Cortex of kidney (tissue), 1 donor: ENCODE measurements around the gene TM6SF1.
"Not testable (repeated sequence)": the region's sequence is repeated elsewhere in the genome, so short reads cannot be mapped to it uniquely, and the experiment has no call there.

Source experiments
- DNase-seq: peaks from one replicate; lab custom pipeline; 2025; lab: John Stamatoyannopoulos, UW

The TM6SF1 gene

DNA sequence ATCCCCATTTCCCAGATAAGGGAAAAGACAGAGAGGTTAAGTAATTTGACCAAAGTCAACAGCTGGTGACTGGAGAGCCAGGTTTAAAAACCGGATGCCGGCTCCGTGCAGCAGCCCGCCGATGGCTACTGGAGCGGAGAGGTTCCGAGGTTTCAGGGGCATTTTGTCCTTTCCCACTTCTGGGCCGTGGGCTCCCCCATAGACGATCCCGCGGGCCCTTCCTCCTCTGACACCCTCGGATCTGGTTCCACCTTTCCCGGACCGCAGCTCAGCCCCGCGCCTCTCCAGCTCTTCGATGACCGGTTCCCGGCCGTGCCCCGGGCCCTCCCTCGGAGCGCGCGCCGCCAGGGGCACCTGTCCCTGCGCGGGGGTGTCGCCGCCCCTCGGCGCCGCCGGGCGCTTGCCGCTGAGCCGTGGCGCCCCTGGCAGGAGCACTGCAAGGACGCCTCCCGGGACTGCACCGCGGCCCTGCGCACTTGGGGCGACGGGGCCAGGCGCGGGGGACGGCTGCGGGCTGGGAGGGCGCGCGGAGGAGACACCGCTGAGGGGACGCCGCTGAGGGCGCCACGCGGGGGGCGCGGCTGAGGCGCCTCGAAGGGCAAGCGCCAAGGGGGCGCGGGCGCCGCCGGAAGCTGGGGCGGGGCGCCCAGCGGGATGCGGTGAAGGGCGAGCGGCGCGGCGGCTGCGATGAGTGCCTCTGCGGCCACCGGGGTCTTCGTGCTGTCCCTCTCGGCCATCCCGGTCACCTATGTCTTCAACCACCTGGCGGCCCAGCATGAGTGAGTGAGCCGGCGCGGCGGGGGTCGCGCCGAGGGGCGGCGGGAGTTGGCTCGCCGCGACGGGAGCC, at the start of gene TM6SF1:
TM6SF1 (plus strand) TSS at position 652 of the 847 bp plus-strand sequence; CDS start at position 688, 36 bp downstream.
- no peak for DNase-seq

DNA sequence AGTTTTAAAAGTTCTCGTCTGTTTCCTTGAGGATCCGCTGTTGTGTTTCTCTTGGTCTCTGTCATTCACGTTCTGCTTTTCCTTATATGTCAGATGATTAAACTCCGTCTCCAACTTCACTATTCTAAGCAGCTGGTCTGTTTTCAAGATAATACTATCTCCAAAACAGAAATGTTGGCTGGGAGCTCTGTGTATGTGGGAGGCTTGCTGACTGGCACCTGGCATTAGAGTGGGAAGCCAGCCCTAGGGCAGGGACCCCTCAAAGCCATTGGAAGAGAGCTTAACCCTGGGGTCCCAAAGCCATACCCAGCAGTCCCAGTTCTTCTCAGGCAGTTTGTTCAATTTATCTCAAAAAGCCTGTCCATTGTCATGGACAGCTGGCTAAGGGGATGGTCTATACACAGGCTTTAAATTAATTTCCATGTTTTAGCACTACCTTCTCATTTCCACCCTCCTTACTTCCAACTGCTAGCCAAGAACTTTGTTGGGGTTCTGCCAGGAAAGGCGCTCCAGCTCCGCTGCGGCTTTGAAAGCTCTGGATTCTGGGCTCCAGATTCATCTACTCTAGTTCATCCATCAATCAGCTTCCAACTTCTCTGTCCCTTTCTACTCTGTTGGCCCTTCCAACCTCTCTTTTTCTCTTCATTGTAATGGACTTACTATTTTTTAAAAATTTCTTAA, 49.6 kb upstream of the TM6SF1 start:
- no peak for DNase-seq

DNA sequence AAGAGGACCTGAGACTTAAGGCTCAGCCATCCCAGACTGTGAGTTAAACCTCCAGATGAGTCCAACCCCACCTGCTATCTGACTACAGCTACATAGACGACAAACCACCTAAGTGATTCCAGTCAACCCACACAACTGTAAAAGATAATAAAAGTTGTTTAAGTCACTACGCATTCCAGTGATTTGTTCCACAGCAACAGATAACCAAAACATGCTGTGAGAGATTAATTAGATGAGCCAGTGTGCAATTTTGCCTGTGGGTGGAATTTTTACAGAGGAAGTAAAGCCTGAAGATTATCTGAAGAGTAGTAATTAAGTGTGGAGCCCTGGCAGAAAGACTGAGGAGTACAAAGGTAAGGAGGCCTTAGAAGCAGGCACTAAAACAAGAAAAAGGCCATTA, 45.8 kb upstream of the TM6SF1 start:
- DNase-seq: no peak

- no peak for DNase-seq
These were observed 44.7 kb upstream of the TM6SF1 start for GRCh38 chr15:83062768-83063180.

GRCh38 chr15:83063551-83063950, 43.9 kb upstream of the TM6SF1 start:
- no peak for DNase-seq

- no peak for DNase-seq
These were observed 42.6 kb upstream of the TM6SF1 start for GRCh38 chr15:83064859-83065258.

DNA sequence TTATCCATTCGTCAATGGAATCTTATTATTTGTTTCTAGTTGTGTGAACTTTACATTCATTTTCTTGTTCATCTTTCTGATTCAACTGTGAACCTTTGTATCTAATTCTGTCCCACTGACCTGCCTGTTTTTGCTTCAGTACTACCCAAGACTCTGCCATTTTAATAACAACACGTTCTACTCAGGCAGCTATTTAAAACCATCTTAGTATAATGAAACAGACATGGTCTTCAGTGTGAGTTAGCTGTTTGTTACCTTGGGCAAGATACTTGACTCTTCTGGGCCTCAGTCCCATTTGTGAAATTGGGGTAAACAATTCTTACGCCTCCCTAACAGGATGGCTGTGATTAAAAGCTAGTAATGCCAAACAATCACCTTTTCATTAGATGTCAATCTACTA, 42.0 kb upstream of the TM6SF1 start:
- DNase-seq: no peak

DNA sequence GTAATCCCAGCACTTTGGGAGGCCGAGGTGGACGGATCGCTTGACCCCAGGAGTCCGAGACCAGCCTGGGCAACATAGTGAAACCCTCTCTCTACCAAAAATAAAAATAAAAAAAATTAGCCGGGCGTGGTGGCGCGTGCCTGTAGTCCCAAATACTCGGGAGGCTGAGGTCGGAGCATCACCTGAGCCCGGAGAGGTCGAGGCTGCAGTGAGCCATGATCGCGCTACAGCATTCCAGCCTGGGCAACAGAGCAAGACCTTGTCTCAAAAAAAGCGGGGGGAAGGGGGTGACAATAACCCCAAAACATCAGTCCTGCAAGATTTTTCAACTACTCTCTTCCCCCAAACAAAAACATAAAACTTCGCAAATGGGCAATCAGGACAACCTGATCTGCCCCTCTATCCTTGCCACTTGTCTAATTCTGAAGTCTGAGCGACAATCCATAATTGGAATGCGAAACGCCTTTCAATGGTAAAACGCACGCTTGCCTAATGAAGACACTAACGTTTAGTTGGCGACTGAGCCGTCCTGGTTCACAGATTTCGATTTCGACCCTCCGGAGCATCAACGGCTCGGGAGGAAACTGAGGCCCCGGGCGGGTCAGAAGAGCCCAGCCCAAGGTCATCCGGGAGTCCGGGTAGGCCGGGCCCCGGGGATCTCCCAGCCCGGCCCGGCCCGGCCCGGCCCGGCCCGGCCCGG, 41.3 kb upstream of the TM6SF1 start:
- DNase-seq: no peak

DNA sequence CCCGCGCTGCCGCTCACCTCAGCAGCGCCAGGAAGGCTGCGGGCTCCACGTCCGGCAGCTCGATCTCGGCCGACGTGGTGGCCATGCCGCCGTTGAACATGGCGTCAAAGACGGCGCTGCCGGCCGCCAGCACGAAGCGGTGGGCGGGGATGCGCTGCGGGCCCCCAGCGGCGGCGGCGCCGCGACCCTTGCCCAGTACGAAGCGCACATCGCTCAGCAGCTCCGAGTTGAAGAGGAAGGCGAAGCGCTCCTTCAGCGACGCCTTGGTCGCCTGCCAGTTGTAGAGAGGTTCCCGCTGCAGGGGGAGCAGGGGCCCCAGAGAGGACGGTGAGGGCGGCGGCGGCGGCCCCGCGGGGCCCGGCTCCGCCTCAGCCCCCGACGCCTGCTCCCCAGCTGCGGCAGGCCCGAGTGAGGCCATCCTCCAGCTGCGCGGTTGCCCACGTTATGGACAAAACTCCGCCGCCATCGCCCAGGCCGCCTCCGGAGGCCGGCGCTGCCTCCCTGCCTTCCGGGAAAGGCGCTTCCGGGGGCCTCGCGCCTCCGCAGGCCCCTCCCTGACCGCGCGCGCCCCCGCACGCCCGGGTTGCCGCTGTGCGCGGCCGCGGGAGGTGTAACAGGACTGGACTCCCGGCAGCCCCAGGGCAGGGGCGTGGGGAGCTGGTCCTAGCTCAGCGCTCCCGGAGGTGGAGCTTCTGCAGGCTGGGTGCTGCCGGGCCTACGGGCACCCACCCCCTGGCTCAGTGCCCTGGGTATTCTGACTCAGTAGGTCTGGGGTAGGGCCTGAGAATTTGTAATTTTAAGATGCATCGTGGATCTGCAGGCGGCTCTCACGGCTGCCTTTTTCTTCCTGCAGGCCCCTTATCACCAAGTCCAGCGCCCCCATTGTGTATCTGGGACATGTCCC, 40.5 kb upstream of the TM6SF1 start, which contains the start of gene BTBD1:
BTBD1 (minus strand) TSS at position 519 of the 904 bp plus-strand sequence; CDS start at position 418, 101 bp downstream.
- no peak for DNase-seq

DNA sequence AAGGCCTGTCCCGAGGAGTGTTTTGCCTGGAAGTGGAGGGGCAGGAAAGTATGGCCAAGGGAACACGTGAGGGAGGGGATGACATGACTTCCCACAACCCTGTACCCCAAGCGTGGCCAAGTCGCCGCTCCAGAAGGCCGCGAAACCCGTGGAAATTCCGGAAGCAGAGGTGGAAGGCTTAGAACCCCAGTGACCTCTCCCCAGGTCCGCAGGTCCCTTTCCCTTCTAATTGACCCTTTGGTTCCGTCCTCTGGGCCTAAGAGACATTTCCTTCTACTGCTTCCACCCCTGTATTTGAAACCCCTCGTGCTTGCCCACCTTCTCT, 39.8 kb upstream of the TM6SF1 start:
- no peak for DNase-seq

GRCh38 chr15:83068054-83068453, 39.4 kb upstream of the TM6SF1 start:
- DNase-seq: no peak

DNA sequence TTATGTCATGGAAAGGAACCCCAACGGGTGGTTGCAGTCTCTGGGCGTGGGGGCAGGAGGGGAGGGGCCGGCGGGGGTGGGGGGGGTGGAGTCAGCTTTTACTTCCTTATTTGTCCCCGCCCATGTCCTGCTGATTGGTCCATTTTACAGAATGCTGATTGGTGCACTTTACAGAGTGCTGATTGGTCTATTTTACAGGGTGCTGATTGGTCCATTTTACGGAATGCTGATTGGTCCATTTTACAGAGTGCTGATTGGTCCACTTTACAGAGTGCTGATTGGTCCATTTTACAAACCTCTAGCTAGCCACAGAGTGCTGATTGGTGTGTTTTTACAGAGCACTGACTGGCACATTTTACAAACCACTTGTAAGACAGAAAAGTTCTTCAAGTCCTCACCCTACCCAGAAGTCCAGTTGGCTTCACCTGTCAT, 38.2 kb upstream of the TM6SF1 start:
- not testable (repeated sequence) for DNase-seq

DNA sequence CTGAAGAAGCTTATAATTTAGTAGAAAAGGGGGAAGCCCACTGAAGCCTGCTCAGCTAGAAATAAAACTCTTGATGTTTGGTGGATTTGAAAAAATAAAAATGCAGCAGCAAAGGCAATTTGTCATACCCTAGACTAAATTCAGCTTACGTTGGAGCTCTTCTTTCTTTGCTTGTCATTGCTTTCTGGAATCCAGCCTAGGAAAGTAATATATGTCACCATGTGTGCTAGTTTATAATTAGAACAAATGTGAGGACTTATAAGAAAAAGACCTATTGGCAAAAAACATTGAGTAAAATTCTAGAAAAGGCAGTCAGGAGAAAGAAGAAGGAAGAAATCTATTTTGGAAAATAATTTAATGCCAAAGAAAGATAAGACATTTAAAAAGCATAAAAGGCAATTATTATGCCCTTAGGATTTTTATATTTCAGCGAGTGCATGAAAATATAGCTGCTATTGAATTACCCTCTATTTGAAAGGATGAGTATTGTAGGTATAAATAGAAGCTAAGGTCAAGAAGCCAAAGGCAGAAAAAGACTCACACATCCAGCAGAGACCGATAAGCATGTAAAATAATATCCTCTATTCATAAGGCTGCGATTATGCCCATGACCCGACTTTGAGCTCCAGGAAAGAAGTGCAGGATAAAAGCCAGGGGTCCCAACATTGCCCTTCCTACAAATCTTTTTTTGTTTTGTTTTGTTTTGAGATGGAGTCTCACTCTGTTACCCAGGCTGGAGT, 29.8 kb upstream of the TM6SF1 start:
- no peak for DNase-seq

DNA sequence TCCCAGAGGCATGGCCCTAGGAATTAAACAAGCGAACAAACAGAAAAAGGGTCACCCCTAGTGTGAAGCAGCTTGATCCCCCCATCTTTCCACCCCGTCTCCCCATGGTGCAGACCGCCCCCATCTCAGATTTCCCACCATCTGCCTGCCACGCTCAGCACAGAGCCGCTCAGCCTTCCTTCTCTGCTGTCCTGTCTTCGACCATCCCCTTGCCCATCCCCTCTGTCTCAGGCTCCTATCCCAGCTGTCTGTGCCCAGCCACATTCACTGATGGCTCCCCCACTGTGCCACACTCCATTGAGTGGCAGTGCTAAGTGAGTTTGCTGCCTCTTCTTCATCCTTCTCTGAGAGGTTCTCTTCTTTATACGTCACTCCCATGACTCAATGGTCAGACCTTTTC, 28.7 kb upstream of the TM6SF1 start:
- no peak for DNase-seq

DNA sequence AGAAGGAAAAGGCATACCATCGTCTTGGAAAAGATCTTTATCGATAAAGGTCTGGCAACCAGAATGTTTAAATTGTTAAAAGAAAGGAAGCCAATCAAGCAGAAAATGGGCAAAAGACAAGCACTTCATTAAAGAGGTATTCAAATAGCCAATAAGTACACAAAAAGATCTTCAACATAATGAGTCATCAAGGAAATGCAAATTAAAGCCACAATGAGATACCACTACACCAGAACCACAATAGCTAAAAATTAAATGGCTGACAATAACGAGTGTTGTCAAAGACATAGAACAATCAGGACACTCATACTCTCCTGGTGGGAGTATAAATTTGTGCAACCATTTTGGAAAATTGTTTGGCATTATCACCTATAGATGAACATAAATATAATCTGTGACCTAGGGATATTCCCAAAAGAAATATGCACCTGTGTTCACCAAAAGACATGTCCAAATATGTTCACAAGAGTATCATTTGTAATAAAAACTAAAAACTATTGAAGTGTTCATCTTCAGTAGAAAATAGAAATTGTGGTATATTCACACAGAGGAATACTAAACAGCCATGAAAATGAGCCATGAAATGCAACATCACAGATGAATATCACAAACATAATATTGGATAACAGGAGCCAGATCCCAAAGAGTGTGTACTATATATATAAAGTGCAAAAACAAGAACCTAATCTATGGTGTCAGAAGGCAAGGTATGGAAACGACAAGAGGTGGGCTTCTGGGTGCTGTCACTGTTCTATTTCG, 26.0 kb upstream of the TM6SF1 start:
- DNase-seq: no peak

- no peak for DNase-seq
These were observed 24.6 kb upstream of the TM6SF1 start for GRCh38 chr15:83082730-83083386.

- DNase-seq: not testable (repeated sequence)
These were observed 22.0 kb upstream of the TM6SF1 start for GRCh38 chr15:83085461-83085860.

GRCh38 chr15:83085864-83086552, 21.4 kb upstream of the TM6SF1 start:
- not testable (repeated sequence) for DNase-seq

GRCh38 chr15:83087576-83087975, 19.9 kb upstream of the TM6SF1 start:
- DNase-seq: no peak
